HepG2 (cell line): ENCODE measurements around the gene PFKL. TPM values are rescaled to one million over a fixed set of nuclear protein-coding genes. Genes with fewer than 3 reads are reported as not detected.
A peak's percentile ranks its signal among the peaks of the same experiment; 100 is the strongest.

Source experiments
- ATAC-seq: fragments of 200-7000 bp; cut with Tn5 transposase; 3 replicates; pipeline ENCODE4 v1.9.1; 2020; ENCODE audit warnings: mild to moderate bottlenecking, moderate library complexity
- BruUV-seq: library from RNA; stranded (reverse); fragments of 400-500 nt; replicated peaks from 2 replicates; lab custom pipeline; 2021; lab: Mats Ljungman, UMichigan
- CTCF ChIA-PET: fragments of 300-600 bp; formaldehyde crosslinking; extraction: SDS; loops from one replicate; lab custom pipeline; 2021; ENCODE audit warnings: low total read pairs, inconsistent platforms, low intra/inter-chr PET ratio; lab: Yijun Ruan, JAX
- POLR2A ChIA-PET: fragments of 350-600 bp; sonication (Branson Sonifier 250); formaldehyde crosslinking; loops from one replicate; lab custom pipeline; 2020; ENCODE audit warnings: antibody characterized with exemption, inconsistent platforms; lab: Yijun Ruan, JAX
- DNase-seq: peaks from one replicate; pipeline ENCODE4 v3.0.0-alpha.2; 2015; ENCODE audit warnings: low spot score
- FAIRE-seq: peaks from 3 replicates; lab custom pipeline; 2011; peaks lifted over from hg19 to GRCh38; lab: Jason Lieb, UNC
- H2AFZ ChIP-seq: one replicate; pipeline ENCODE4 v1.6.1; 2011; ENCODE audit warnings: low read length, inconsistent platforms
- H3K27ac ChIP-seq: fragments of 300-600 bp; 3 replicates; pipeline ENCODE4 v1.8.0; 2011; ENCODE audit warnings: mixed run types, mild to moderate bottlenecking, mixed read lengths, low read length, inconsistent platforms; ENCODE audit not compliant: insufficient read depth; ENCODE audit errors: extremely low read length
- H3K27me3 ChIP-seq, 2 experiments: fragments of 200-600 bp in 1 of 2; 2 replicates in 1 of 2; 3 replicates in 1 of 2; pipeline versions ENCODE4 v1.6.0 to v1.8.0; 2011; ENCODE audit warnings: low read length in 2 of 2, mild to moderate bottlenecking in 2 of 2, moderate library complexity in 2 of 2, inconsistent platforms in 1 of 2; ENCODE audit not compliant: insufficient read depth in 2 of 2, control insufficient read depth in 1 of 2
- H3K36me3 ChIP-seq, 2 experiments: fragments of 200-600 bp in 1 of 2; replicated peaks in 1 of 2; 2 replicates in 1 of 2; 3 replicates in 1 of 2; pipeline versions ENCODE4 v1.5.1 to v1.8.0; 2011; ENCODE audit warnings: low read length in 2 of 2, inconsistent platforms in 1 of 2; ENCODE audit not compliant: insufficient read depth in 2 of 2, control insufficient read depth in 1 of 2
- H3K4me1 ChIP-seq: 2 replicates; pipeline ENCODE4 v1.5.1; 2012; ENCODE audit warnings: low read length, inconsistent platforms; ENCODE audit not compliant: insufficient read depth
- H3K4me2 ChIP-seq: 2 replicates; pipeline ENCODE4 v1.6.0; 2011; ENCODE audit warnings: low read depth, low read length, inconsistent platforms
- H3K4me3 ChIP-seq, 3 experiments: fragments of 200-600 bp in 1 of 3; sonication (generic), shearing (Covaris generic) in 1 of 3; replicated peaks in 1 of 3; 2 replicates each; pipeline ENCODE4 v1.5.1; 2011 to 2016; ENCODE audit warnings: low read length in 3 of 3, inconsistent platforms in 2 of 3, low read depth in 2 of 3, mild to moderate bottlenecking in 2 of 3, control low read depth in 1 of 3, mixed read lengths in 1 of 3; ENCODE audit not compliant: insufficient read depth in 1 of 3
- H3K79me2 ChIP-seq: one replicate; pipeline ENCODE4 v1.6.1; 2011; ENCODE audit warnings: low read length, inconsistent platforms; ENCODE audit not compliant: insufficient read depth
- H3K9ac ChIP-seq: 2 replicates; pipeline ENCODE4 v1.6.0; 2011; ENCODE audit warnings: mild to moderate bottlenecking, low read depth, low read length, inconsistent platforms; ENCODE audit not compliant: insufficient read depth
- H3K9me3 ChIP-seq: 2 replicates; pipeline ENCODE4 v1.5.1; 2012; ENCODE audit warnings: mild to moderate bottlenecking, low read length
- H4K20me1 ChIP-seq: 2 replicates; pipeline ENCODE4 v1.6.0; 2011; ENCODE audit warnings: inconsistent platforms, mild to moderate bottlenecking, low read length, moderate library complexity; ENCODE audit not compliant: insufficient read depth
- BRCA1 ChIP-seq: sonication (generic); formaldehyde crosslinking; IDR thresholded peaks from 2 replicates; pipeline ENCODE4 v1.4.0; 2020; ENCODE audit warnings: missing genetic modification reagents
- DZIP1 ChIP-seq: sonication (generic); formaldehyde crosslinking; IDR thresholded peaks from 2 replicates; pipeline ENCODE4 v1.5.0; 2020; ENCODE audit warnings: mild to moderate bottlenecking, missing genetic modification reagents
- HNRNPK ChIP-seq: fragments of 200-400 bp; formaldehyde crosslinking; IDR thresholded peaks from 2 replicates; pipeline ENCODE4 v1.6.1; 2018; ENCODE audit warnings: low read length, low read depth, moderate library complexity, mild to moderate bottlenecking; ENCODE audit not compliant: poor library complexity, severe bottlenecking
- HOXA3 ChIP-seq: sonication (generic); formaldehyde crosslinking; IDR thresholded peaks from 2 replicates; pipeline ENCODE4 v1.5.0; 2020; ENCODE audit warnings: missing genetic modification reagents
- RBFOX2 ChIP-seq: fragments of 200-400 bp; formaldehyde crosslinking; IDR thresholded peaks from 2 replicates; pipeline ENCODE4 v1.6.1; 2017; ENCODE audit warnings: low read depth, mild to moderate bottlenecking, low read length
- RBM39 ChIP-seq: fragments of 200-400 bp; formaldehyde crosslinking; IDR thresholded peaks from one replicate; pipeline ENCODE4 v1.6.1; 2018; ENCODE audit warnings: antibody characterized with exemption, mild to moderate bottlenecking, low read depth, low read length; ENCODE audit not compliant: poor library complexity, severe bottlenecking
- SRY ChIP-seq: sonication (generic); formaldehyde crosslinking; IDR thresholded peaks from 2 replicates; pipeline ENCODE4 v1.8.0; 2022; ENCODE audit warnings: mild to moderate bottlenecking, missing genetic modification reagents
- XRCC5 ChIP-seq: fragments of 200-400 bp; formaldehyde crosslinking; optimal IDR thresholded peaks from 2 replicates; pipeline ENCODE3; 2017; ENCODE audit warnings: mild to moderate bottlenecking, low read length
- ZBTB38 ChIP-seq: sonication (generic); formaldehyde crosslinking; IDR thresholded peaks from 2 replicates; pipeline ENCODE4 v1.5.1; 2020; ENCODE audit warnings: mild to moderate bottlenecking, missing genetic modification reagents
- ZNF24 ChIP-seq: fragments of 450-650 bp; IDR thresholded peaks from 2 replicates; pipeline ENCODE4 v1.6.1; 2017; ENCODE audit warnings: antibody characterized with exemption, mild to moderate bottlenecking
- ZNF746 ChIP-seq: sonication (generic); formaldehyde crosslinking; IDR thresholded peaks from 2 replicates; pipeline ENCODE4 v1.8.0; 2022; ENCODE audit warnings: mild to moderate bottlenecking, missing genetic modification reagents
- ZNF770 ChIP-seq: sonication (generic); formaldehyde crosslinking; IDR thresholded peaks from 2 replicates; pipeline ENCODE4 v1.5.0; 2020; ENCODE audit warnings: mild to moderate bottlenecking, missing genetic modification reagents
- WGBS: methylation state at CpG from one replicate; pipeline ENCODE4 v1.1.6; 2017; ENCODE audit warnings: low lambda C conversion rate; 5-methylcytosine and 5-hydroxymethylcytosine counted together
- in situ Hi-C: cut with HindIII; loops from 2 replicates; pipeline ENCODE4 v1.10.0; 2017; ENCODE audit warnings: low pct_unique_long_range_greater_than_20kb; ENCODE audit not compliant: extremely low pct_ligation_motif_present
- intact Hi-C: fragments of 100-400 bp; cut with micrococcal nuclease; formaldehyde crosslinking; loops from one replicate; pipeline ENCODE4 v1.10.0; 2022; ENCODE audit not compliant: unreplicated experiment
- polyA plus RNA-seq, 8 experiments: library from polyadenylated mRNA; depleted of rRNA in 3 of 8; stranded (reverse) in 7 of 8; unstranded in 1 of 8; fragments of >200 nt; fragmentation: Illumina TruSeq in 4 of 8; extraction: Trizol in 4 of 8; gene quantifications; 2 replicates each; pipeline versions ENCODE4 v1.2.1 to v1.2.3, GENCODE V29; 2011 to 2016; ENCODE audit warnings: low read depth in 4 of 8, missing spikeins in 1 of 8, mixed read lengths in 1 of 8; ENCODE audit not compliant: insufficient read depth in 1 of 8
- total RNA-seq, 5 experiments: library from RNA; depleted of rRNA; stranded (reverse); fragments of >200 nt; fragmentation: Illumina TruSeq; extraction: Trizol; gene quantifications; 2 replicates each; pipeline ENCODE4 v1.2.3, GENCODE V29; 2016; ENCODE audit warnings: low read depth in 1 of 5
- TF ChIP-seq, protein P1 (sequence below): sonication (generic); formaldehyde crosslinking; IDR thresholded peaks from 2 replicates; pipeline ENCODE4 v1.5.0; 2020; ENCODE audit warnings: mild to moderate bottlenecking, missing genetic modification reagents, moderate library complexity

PFKL gene
- total and polyA plus RNA-seq, 2 of the 13 experiments (the other 11 are each of a cell fraction or from before 2014, with no cell fraction given): 92.8 to 106 TPM

- peak; percentile 44 for TF ChIP-seq XRCC5
- TF ChIP-seq ZNF770 (CRISPR knock-in tag): peak; percentile 87
- TF ChIP-seq ZBTB38 (CRISPR knock-in tag): 0 out of 2 replicates have a peak, but pooled peaks have one; percentile 16
Measured at GRCh38 chr21:44300262-44300959, 558 bp downstream of the PFKL start (continued).

DNA sequence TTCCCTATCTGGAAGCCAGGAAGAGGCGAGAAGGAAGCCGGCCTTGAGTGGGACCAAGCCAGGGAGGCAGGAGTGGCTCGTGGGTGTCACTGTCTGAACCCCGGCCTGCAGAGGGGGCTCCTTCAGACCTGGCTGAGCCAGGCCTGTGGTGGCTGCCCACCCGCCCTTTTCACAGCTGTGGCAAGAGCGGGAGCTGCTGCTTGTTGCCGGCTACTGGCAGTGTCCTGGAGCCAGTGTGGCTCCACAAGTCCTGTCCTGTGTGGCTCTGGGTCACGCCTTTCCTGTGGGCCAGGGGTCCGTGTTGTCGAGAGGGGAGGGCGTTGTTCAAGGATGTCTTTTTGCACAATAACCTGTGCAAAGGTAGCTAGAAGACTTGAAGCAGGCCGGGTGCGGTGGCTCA, 1.3 kb downstream of the PFKL start:
- H3K27me3 ChIP-seq: peaks cover 2 to 12% of the 10 kb centered on the region in 2 experiments
- no peak overlapping the region for H2AFZ ChIP-seq
- 14% methylated on average over 9 of the region's 13 CpGs for WGBS
- ATAC-seq (peak; percentile 1), DNase-seq (no peak), FAIRE-seq (no peak)
- H3K4me1 ChIP-seq: peaks cover 71% of the 10 kb centered on the region
- CTCF ChIA-PET: no interaction called here
- in situ Hi-C loops: loop anchor here (5.0 kb wide), 1 partner anchor 36 kb away; the partner anchor contains the start of gene CFAP410
- H3K4me3 ChIP-seq: peak overlapping the region; percentile 66 to 80 (median 75)
- H3K27ac ChIP-seq: peak overlapping the region; percentile 87
- peak overlapping the region; percentile 97 for H3K4me2 ChIP-seq
- no peaks in the 10 kb centered on the region; a peak in 1 of 5 replicates for H3K36me3 ChIP-seq
- BruUV-seq: no TSS peak
- peak overlapping the region; percentile 88 for H3K9ac ChIP-seq
- no peaks in the 10 kb centered on the region for H3K9me3 ChIP-seq
- POLR2A ChIA-PET: interaction anchor here (1.0 to 4.2 kb wide), 5 partner anchors 27 to 205 kb away, joined by 3 to 27 read pairs (median 6); partner anchors contain the start of gene CFAP410
- peaks cover 14% of the 10 kb centered on the region; the same call in 1 of the 2 replicates for H4K20me1 ChIP-seq
- H3K79me2 ChIP-seq: peaks cover 31% of the 10 kb centered on the region
- intact Hi-C loops: loop anchor here (10.0 kb wide), 1 partner anchor 184 kb away; no protein-coding TSS in a partner anchor
- TF ChIP-seq ZNF746 (CRISPR knock-in tag) (0 out of 2 replicates have a peak, but pooled peaks have one; percentile 11), SRY (CRISPR knock-in tag) (0 out of 2 replicates have a peak, but pooled peaks have one; percentile 16), ZNF24 (no peak), DZIP1 (CRISPR knock-in tag) (0 out of 2 replicates have a peak, but pooled peaks have one; percentile 10), BRCA1 (no peak), RBM39 (peak; percentile 50), HNRNPK (no peak), RBFOX2 (no peak), HOXA3 (CRISPR knock-in tag) (peak; percentile 15; the same call in 1 of the 2 replicates)
- TF ChIP-seq, protein P1, sequence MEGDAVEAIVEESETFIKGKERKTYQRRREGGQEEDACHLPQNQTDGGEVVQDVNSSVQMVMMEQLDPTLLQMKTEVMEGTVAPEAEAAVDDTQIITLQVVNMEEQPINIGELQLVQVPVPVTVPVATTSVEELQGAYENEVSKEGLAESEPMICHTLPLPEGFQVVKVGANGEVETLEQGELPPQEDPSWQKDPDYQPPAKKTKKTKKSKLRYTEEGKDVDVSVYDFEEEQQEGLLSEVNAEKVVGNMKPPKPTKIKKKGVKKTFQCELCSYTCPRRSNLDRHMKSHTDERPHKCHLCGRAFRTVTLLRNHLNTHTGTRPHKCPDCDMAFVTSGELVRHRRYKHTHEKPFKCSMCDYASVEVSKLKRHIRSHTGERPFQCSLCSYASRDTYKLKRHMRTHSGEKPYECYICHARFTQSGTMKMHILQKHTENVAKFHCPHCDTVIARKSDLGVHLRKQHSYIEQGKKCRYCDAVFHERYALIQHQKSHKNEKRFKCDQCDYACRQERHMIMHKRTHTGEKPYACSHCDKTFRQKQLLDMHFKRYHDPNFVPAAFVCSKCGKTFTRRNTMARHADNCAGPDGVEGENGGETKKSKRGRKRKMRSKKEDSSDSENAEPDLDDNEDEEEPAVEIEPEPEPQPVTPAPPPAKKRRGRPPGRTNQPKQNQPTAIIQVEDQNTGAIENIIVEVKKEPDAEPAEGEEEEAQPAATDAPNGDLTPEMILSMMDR (CRISPR knock-in tag): peak; percentile 40
